GM18508 (cell line): Measurements from ENCODE around the gene FOLH1.
"Not testable (repeated sequence)": the region's sequence is repeated elsewhere in the genome, so short reads cannot be mapped to it uniquely, and the experiment has no call there.

Experiments
- ATAC-seq: cut with Tn5 transposase; IDR thresholded peaks from one replicate; pipeline ENCODE4 v1.9.1; 2021; ENCODE audit warnings: moderate number of reproducible peaks; ENCODE audit not compliant: insufficient read depth, unreplicated experiment

FOLH1 gene

DNA sequence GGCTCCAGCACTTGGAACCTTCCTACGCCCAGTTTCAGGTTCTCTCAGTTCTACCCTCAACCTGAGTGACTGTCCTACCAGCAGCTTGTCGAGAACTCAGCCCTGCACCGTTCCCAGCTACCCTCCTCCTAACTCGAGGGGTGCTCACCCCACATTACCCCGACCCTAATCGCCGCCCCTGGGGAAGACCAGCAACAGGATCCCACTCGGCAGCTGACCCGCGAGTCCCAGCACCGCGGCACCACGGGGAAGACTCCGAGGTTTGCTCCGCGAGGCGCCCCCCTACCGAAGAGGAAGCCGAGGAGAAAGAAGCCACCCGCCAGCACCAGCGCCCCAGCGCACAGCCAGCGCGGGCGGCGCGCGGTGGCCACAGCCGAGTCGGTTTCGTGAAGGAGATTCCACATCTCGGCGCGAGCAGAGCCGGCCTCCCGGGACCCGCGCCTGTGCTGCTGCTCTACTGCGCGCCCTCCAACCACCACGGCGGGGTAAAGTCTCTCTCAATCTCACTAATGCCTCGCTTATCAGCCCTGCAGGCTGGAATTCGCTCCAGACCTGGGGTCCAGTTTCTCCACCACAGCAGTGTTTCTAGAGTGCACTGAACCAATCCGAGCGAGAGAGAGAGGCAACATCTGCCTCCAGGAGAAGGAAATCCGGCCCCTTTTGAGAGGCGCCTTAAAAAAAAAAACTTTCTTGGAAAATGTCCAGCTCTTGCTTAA lies at the start of gene FOLH1:
TSS of gene FOLH1 (minus strand) at position 597 of the 716 bp plus-strand sequence. CDS start at position 404, 193 bp downstream.
- no peak for ATAC-seq

DNA sequence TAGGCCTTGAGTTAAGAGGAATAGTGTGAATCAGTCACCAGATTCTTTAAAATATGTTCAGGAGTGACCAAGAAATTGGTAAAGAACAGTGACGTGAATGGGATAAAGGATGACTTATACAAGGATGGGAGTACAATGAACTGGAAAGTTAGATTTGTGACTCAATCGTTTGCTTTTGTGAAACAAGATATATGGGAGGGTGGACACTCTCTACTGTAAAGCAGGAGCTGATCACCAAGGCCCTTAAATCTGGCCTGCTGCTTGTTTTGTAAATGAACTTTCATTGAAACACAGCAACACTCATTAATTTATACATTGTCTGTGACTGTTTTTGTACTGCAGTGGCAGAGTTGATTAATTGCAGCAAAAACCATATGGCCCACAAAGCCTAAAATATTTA lies 46.7 kb upstream of the FOLH1 start:
- not testable (repeated sequence) for ATAC-seq

DNA sequence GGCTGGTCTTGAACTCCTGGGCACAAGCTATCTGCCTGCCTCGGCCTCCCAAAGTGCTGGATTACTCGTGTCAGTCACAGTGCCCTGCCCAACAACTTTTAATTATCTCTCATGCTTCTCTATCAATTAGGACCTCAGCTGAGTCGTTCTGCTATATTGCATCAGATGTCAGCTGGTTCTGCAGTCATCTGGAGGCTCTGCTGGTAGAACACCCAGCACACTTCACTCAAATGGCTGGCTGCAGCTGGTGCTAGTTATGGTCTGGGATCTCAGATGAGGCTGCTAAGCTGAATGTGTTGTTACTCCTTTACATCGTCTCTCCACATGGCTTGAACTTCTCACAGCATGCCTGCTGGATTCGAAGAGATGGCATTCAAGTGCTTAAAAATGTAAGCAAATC lies 42.8 kb upstream of the FOLH1 start:
- ATAC-seq: not testable (repeated sequence)

- ATAC-seq: not testable (repeated sequence)
These were observed 42.2 kb upstream of the FOLH1 start for GRCh38 chr11:49250398-49251115.

DNA sequence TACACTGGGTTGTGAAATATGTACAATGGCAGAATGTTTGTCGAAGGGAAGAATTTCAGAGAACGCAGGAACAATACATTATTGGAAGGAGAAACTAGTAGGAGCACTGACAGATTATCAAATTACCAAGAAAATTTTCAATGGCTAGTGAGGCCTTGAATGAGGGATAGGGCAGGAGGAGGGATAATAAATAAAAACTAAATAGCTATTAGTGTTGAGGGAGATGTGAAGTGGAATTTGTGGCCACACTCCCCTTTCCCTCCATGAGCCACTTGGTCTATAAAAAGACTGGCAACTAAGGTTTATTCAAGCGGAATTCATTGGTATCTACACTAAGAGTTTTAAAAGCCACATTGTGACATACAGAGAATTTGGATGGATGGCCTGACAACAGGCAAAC lies 41.0 kb upstream of the FOLH1 start:
- ATAC-seq: not testable (repeated sequence)

GRCh38 chr11:49233685-49234084 lies 25.3 kb upstream of the FOLH1 start:
- ATAC-seq: not testable (repeated sequence)

- ATAC-seq: not testable (repeated sequence)
These were observed 24.6 kb upstream of the FOLH1 start for GRCh38 chr11:49233019-49233418.

- not testable (repeated sequence) for ATAC-seq
These were observed 23.3 kb upstream of the FOLH1 start for GRCh38 chr11:49231725-49232124.

GRCh38 chr11:49230534-49230933 lies 22.1 kb upstream of the FOLH1 start:
- not testable (repeated sequence) for ATAC-seq

GRCh38 chr11:49230001-49230400 lies 21.6 kb upstream of the FOLH1 start:
- not testable (repeated sequence) for ATAC-seq

DNA sequence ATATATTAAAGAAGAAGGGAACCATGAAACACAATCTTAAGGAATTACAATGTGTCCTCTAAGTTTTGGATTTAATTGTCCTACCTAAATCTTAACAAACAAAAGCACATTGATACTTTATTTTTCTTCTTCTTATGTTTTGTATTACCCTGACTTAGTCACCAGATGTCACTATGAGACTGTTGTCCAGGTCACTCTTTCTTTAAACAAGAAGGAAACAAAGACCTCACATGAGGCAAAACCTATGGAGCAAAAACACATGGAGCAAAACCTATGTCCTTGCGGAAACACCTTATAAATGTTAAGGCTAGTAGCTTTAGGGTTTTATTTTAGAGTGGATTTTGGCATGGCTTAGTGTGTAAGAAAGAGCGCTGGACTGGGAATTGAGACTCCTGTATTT lies 20.7 kb upstream of the FOLH1 start:
- not testable (repeated sequence) for ATAC-seq

- ATAC-seq: not testable (repeated sequence)
These were observed 16.9 kb upstream of the FOLH1 start for GRCh38 chr11:49225255-49225785.

GRCh38 chr11:49221112-49221511 lies 12.7 kb upstream of the FOLH1 start:
- no peak for ATAC-seq

DNA sequence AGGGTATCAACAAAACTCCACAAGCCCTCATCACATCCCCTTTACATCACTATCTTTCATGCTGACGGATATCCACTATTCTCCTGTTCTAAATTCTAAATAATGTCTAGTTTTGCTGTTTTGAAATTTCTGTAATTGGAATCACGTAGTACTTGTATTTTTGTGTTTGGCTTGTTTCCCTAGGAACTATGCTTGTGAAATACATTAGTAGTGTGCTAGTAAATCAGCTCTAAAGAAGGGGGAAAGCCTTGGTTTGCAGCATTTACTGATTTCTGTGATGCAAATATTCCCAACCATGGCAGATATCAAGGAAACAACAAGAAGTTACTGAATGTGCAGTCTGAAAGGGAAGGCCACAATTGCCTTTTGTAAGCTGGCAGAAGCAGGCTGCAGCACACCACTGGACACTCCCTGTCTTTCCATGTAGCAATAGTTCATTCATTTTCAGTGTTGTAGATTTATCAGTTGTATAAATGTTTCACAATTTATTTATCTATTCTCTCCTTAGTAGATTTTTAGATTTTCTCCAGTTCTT lies 4.7 kb upstream of the FOLH1 start:
- no peak for ATAC-seq

DNA sequence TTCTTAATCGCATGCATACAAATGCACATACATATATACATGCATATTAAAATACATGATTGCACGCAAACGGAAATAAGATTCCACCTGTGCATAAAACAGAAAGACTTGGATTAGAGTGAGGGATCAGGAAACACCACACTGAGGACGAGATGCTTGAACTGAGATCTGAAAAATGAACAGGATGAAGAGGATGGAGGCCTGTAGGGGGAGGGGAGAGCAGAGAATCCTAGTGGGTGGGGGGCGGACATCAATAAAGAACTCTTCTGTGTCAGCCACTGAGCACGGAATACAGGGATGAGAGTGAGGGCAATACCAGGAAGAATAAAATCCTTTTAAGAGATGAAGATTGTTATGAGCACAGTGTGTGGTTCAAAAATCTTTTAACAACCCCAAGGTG lies 1.4 kb downstream of the FOLH1 start:
- not testable (repeated sequence) for ATAC-seq

DNA sequence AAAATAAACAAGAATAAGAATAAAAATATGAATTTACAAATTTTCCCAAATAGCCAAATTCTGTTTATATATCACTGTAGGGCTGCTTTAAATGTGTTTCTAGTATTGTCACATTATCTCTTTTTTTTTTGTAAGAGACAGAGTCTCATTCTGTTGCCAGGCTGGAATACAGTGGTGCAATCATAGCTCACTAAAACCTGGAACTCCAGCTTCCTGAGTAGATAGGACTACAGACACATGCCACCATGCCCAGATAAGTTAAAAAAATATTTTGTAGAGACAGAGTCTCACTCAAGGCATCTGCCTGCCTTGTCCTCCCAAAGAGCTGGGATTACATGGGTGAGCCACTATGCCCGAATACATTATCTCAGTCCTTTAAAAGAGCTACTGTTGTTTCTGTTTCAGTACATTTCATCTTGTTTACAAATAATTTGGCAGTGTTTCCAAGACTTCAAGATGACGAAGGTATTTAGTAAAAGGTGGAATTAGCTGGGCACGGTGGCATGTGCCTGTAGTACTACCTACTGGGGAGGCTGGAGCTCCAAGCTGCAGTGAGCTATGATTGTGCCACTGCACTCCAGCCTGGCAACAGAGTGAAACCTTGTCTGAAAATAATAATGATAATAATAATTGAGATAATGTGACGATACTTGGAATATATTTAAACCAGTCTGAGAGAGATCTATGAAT lies 6.0 kb downstream of the FOLH1 start:
- ATAC-seq: no peak

DNA sequence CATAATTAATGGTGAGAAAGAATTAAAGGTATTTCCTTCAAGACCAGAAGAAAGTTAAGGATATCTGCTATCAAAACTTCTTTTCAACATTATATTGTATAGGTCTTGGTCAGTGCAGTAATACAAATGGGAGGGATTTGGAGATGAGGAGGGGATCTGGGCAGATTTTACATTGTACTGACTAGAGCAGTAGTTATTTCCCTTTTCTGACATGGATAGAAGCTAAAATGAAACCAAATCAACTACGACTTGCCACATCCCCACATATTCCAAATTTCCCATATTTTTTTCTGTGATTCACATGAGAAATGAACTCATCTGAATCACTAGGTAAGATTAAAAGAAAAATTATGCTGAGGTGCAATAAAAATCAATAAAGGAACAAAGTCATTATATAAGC lies 11.6 kb downstream of the FOLH1 start:
- not testable (repeated sequence) for ATAC-seq

DNA sequence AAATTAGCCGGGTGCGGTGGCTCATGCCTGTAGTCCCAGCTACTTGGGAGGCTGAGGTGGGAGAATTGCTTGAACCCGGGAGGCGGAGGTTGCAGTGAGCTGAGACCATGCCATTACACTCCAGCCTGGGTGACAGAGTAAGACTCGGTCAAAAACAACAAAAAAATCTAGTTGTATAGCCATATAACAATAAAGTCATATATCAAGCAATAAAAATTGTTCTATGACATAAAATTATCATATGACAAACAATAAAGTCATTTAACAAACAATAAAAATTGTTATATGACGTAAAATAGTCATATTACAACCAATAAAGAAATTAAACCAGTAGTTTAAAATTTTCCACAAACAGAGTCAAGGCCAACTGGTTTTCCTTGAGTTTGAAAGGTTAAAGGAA lies 12.4 kb downstream of the FOLH1 start:
- ATAC-seq: not testable (repeated sequence)

- ATAC-seq: not testable (repeated sequence)
These were observed 18.1 kb downstream of the FOLH1 start for GRCh38 chr11:49190287-49190686.

GRCh38 chr11:49186225-49186624 lies 22.2 kb downstream of the FOLH1 start:
- not testable (repeated sequence) for ATAC-seq
